Fibroblast of the aortic adventitia (primary cell): ENCODE results near the gene THRB. TPM values are rescaled to one million over a fixed set of nuclear protein-coding genes. Genes with fewer than 3 reads are reported as not detected.

Experiments used
- DNase-seq: peaks from one replicate; pipeline ENCODE4 v3.0.0-alpha.2; 2010; ENCODE audit warnings: low read depth
- H3K4me3 ChIP-seq: 2 replicates; pipeline ENCODE4 v1.5.1; 2011; ENCODE audit warnings: low read depth, mild to moderate bottlenecking, control low read depth, low read length, moderate library complexity
- CTCF ChIP-seq: IDR thresholded peaks from 2 replicates; pipeline ENCODE4 v1.5.1; 2011; ENCODE audit warnings: mild to moderate bottlenecking, low read length, control low read depth, inconsistent platforms; ENCODE audit not compliant: insufficient read depth
- total RNA-seq: library from RNA; depleted of rRNA; stranded (reverse); fragments of >200 nt; gene quantifications from 2 replicates; pipeline ENCODE4 v1.2.3, GENCODE V29; 2012; ENCODE audit warnings: low replicate concordance

THRB gene
- total RNA-seq, 1 donor = 4.7 TPM

GRCh38 chr3:24136624-24137310 lies 357.9 kb downstream of the THRB start:
- DNase-seq = no peak
- no peak overlapping the region for H3K4me3 ChIP-seq
- no peak for TF ChIP-seq CTCF

GRCh38 chr3:24135280-24135679 lies 359.4 kb downstream of the THRB start:
- no peak overlapping the region for H3K4me3 ChIP-seq
- no peak for DNase-seq
- no peak for TF ChIP-seq CTCF

GRCh38 chr3:24133942-24134341 lies 360.7 kb downstream of the THRB start:
- no peak for TF ChIP-seq CTCF
- DNase-seq = no peak
- H3K4me3 ChIP-seq = no peak overlapping the region

GRCh38 chr3:24133436-24133835 lies 361.2 kb downstream of the THRB start:
- DNase-seq = no peak
- H3K4me3 ChIP-seq = no peak overlapping the region
- no peak for TF ChIP-seq CTCF

- no peak for TF ChIP-seq CTCF
- no peak overlapping the region for H3K4me3 ChIP-seq
- no peak for DNase-seq
Observed at GRCh38 chr3:24129549-24129948, 365.1 kb downstream of the THRB start.

- peak; percentile 77 for DNase-seq
- H3K4me3 ChIP-seq = no peak overlapping the region
- TF ChIP-seq CTCF = no peak
Observed at GRCh38 chr3:24128199-24129005, 366.2 kb downstream of the THRB start.

- no peak for TF ChIP-seq CTCF
- H3K4me3 ChIP-seq = no peak overlapping the region
- DNase-seq = no peak
Observed at GRCh38 chr3:24123596-24123995, 371.1 kb downstream of the THRB start.
